OCI-LY7 (cell line): ENCODE data around the gene BCL2L15. TPM values are rescaled to one million over a fixed set of nuclear protein-coding genes. Genes with fewer than 3 reads are reported as not detected.

Experiments used
- BruUV-seq: library from RNA; stranded (reverse); fragments of 400-500 nt; replicated peaks from 2 replicates; lab custom pipeline; 2021; lab: Mats Ljungman, UMichigan
- CTCF ChIA-PET: fragments of 300-600 bp; sonication (Branson Sonifier 250); formaldehyde crosslinking; loops from one replicate; lab custom pipeline; 2022; ENCODE audit warnings: antibody characterized with exemption; ENCODE audit not compliant: unreplicated experiment; lab: Charles Lee
- POLR2A ChIA-PET: fragments of 300-600 bp; sonication (Branson Sonifier 250); formaldehyde crosslinking; loops from one replicate; lab custom pipeline; 2022; ENCODE audit warnings: antibody characterized with exemption; lab: Charles Lee
- DNase-seq: peaks from one replicate; pipeline ENCODE4 v3.0.0-alpha.2; 2015; ENCODE audit warnings: low spot score
- H2AFZ ChIP-seq: fragments of 200-600 bp; sonication (generic), shearing (Covaris generic); 2 replicates; pipeline ENCODE4 v1.6.1; 2014; ENCODE audit warnings: mild to moderate bottlenecking, antibody characterized with exemption, low read length, moderate library complexity
- H3K27ac ChIP-seq: fragments of 200-600 bp; sonication (generic); 2 replicates; pipeline ENCODE4 v1.5.1; 2014; ENCODE audit warnings: mixed run types, low read depth, mild to moderate bottlenecking, moderate library complexity, low read length, inconsistent platforms; ENCODE audit not compliant: poor library complexity, severe bottlenecking
- H3K36me3 ChIP-seq: fragments of 200-600 bp; sonication (generic); 2 replicates; pipeline ENCODE4 v1.6.1; 2014; ENCODE audit warnings: mild to moderate bottlenecking, antibody characterized with exemption, low read length, moderate library complexity, mixed read lengths; ENCODE audit not compliant: insufficient read depth
- H3K4me1 ChIP-seq: fragments of 200-600 bp; sonication (generic); 2 replicates; pipeline ENCODE4 v1.5.1; 2014; ENCODE audit warnings: mild to moderate bottlenecking, low read length; ENCODE audit not compliant: insufficient read depth, poor library complexity, severe bottlenecking
- H3K4me2 ChIP-seq: fragments of 200-600 bp; sonication (generic); 2 replicates; pipeline ENCODE4 v1.6.1; 2014; ENCODE audit warnings: mild to moderate bottlenecking, low read length
- H3K4me3 ChIP-seq: fragments of 200-600 bp; sonication (generic); 2 replicates; pipeline ENCODE4 v1.5.1; 2014; ENCODE audit warnings: mild to moderate bottlenecking, low read depth, low read length; ENCODE audit not compliant: poor library complexity, severe bottlenecking
- H3K79me2 ChIP-seq: fragments of 200-600 bp; sonication (generic); 2 replicates; pipeline ENCODE4 v1.6.1; 2016; ENCODE audit warnings: low read depth, mild to moderate bottlenecking, low read length, moderate library complexity, mixed read lengths; ENCODE audit not compliant: insufficient read depth
- H3K9me2 ChIP-seq: fragments of 200-600 bp; sonication (generic); 2 replicates; pipeline ENCODE4 v1.6.1; 2016; ENCODE audit warnings: mild to moderate bottlenecking, low read length, mixed read lengths; ENCODE audit not compliant: insufficient read depth
- H3K9me3 ChIP-seq: fragments of 200-600 bp; sonication (generic); 2 replicates; pipeline ENCODE4 v1.6.1; 2014; ENCODE audit warnings: mild to moderate bottlenecking, mixed run types, low read length, mixed read lengths
- H4K20me1 ChIP-seq: fragments of 200-600 bp; sonication (generic); 2 replicates; pipeline ENCODE4 v1.6.1; 2014; ENCODE audit warnings: mild to moderate bottlenecking, antibody characterized with exemption, low read length, moderate library complexity, mixed read lengths; ENCODE audit not compliant: insufficient read depth
- CTCF ChIP-seq: fragments of 200-600 bp; sonication (generic); conservative IDR thresholded peaks from 2 replicates; pipeline ENCODE4 v1.5.1; 2014; ENCODE audit warnings: mild to moderate bottlenecking, antibody characterized with exemption, low read length, moderate library complexity, mixed read lengths
- EZH2phosphoT487 ChIP-seq: fragments of 200-600 bp; sonication (generic); IDR thresholded peaks from 2 replicates; pipeline ENCODE4 v1.6.1; 2018; ENCODE audit warnings: low read depth, borderline replicate concordance, mild to moderate bottlenecking, mixed run types, antibody characterized with exemption, low read length, moderate library complexity, mixed read lengths
- intact Hi-C: fragments of 100-400 bp; cut with micrococcal nuclease; formaldehyde crosslinking; loops from one replicate; pipeline ENCODE4 v1.10.0; 2022; ENCODE audit not compliant: unreplicated experiment
- total RNA-seq, 2 experiments: library from RNA; depleted of rRNA in 1 of 2; stranded (reverse); fragments of >200 nt in 1 of 2; shearing (Covaris generic) in 1 of 2; gene quantifications; 2 replicates each; pipeline ENCODE4 v1.2.3, GENCODE V29; 2014 to 2022

The BCL2L15 gene
- total RNA-seq, 2 experiments from 2014 or later = 0.82 to 1.1 TPM

GRCh38 chr1:113917400-113918082 is 30.2 kb upstream of the BCL2L15 start:
- no peaks in the 10 kb centered on the region for H3K9me3 ChIP-seq
- no peak overlapping the region for H3K27ac ChIP-seq
- BruUV-seq = no TSS peak
- no peak for DNase-seq
- no peak for TF ChIP-seq CTCF
- TF ChIP-seq EZH2phosphoT487 = no peak
- intact Hi-C loops = no loop called here
- H4K20me1 ChIP-seq = no peaks in the 10 kb centered on the region
- H3K4me1 ChIP-seq = peaks cover 11% of the 10 kb centered on the region
- H3K36me3 ChIP-seq = peaks cover 37% of the 10 kb centered on the region
- ChIA-PET POLR2A (interaction anchor here (0.5 to 1.1 kb wide), 3 partner anchors 13 to 50 kb away, joined by 3 to 5 read pairs (median 3); no protein-coding TSS in a partner anchor), CTCF (interaction anchor here (0.8 kb wide), 1 partner anchor 11 kb away, joined by 3 read pairs; no protein-coding TSS in a partner anchor)
- no peaks in the 10 kb centered on the region for H3K9me2 ChIP-seq
- no peak overlapping the region for H3K4me2 ChIP-seq
- no peak overlapping the region for H3K4me3 ChIP-seq
- 0 out of 2 replicates have a peak, but pooled peaks cover 4% of the 10 kb centered on the region for H3K79me2 ChIP-seq
- H2AFZ ChIP-seq = no peak overlapping the region

GRCh38 chr1:113916974-113917373 is 29.6 kb upstream of the BCL2L15 start:
- Histone ChIP-seq H3K4me3 (no peak overlapping the region), H3K36me3 (peaks cover 43% of the 10 kb centered on the region), H3K4me1 (peaks cover 11% of the 10 kb centered on the region), H3K4me2 (no peak overlapping the region), H3K79me2 (0 out of 2 replicates have a peak, but pooled peaks cover 10% of the 10 kb centered on the region), H3K9me2 (no peaks in the 10 kb centered on the region), H2AFZ (no peak overlapping the region), H3K27ac (no peak overlapping the region), H3K9me3 (no peaks in the 10 kb centered on the region), H4K20me1 (no peaks in the 10 kb centered on the region)
- POLR2A ChIA-PET = interaction anchor here (0.5 to 1.7 kb wide), 2 partner anchors 13 to 24 kb away, joined by 3 to 6 read pairs; partner anchors contain the start of genes AP4B1 and DCLRE1B
- DNase-seq = no peak
- CTCF ChIA-PET = no interaction called here
- TF ChIP-seq CTCF (no peak), EZH2phosphoT487 (no peak)
- BruUV-seq = no TSS peak
- intact Hi-C loops = no loop called here
